ENCODE results near the gene IP6K3. TPM values are rescaled to one million over a fixed set of nuclear protein-coding genes. Genes with fewer than 3 reads are reported as not detected.

Gene IP6K3
- total and polyA plus RNA-seq, 2 donors (not counting 1 experiment from before 2014, with no cell fraction given), result not detected

DNA sequence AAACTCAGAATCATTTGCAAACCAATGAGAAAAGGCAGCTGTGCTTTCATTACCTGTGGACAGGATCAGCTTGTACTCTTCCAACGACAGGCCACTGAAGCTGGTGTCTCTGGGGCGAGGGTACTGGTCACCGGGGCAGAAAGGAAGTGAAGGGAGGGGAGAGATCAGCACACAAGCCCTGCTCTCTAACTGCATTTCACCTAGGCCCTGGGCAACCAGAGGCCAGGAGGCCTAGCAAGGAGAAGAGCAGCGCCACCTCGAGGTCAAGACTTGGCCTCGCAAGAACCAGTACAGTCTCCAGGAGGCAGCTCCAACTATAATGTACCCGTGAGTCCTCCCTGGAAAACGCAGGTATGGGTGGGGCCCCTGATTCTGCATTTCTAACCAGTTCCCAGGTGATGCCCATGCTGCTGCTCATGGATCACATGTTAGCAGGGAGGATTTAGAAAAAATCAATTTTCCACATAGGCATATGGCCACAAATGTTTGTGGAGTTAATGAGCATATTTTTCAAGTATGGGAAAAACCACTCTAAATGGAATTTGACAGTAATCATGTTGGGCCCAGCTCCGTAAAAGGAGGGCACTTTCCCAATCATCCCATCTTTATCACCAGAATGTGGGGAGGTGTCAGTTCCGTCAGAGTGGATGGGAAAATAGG, 46.2 kb downstream of the IP6K3 start:
- H3K9me3 Mint-ChIP-seq (ENCODE audit: insufficient read depth), result no peaks in the 10 kb centered on the region
- peaks cover 16% of the 10 kb centered on the region for H3K79me2 ChIP-seq (ENCODE audit: control insufficient read depth, insufficient read depth, low read length)
- H3K27me3 ChIP-seq (replicated peaks in 1 of 4; ENCODE audit: control extremely low read depth in 1 of 4, control insufficient read depth in 3 of 4, insufficient read depth in 4 of 4, low read length in 3 of 4), result no peaks in the 10 kb centered on the region
- ChIA-PET CTCF (interaction anchor here (0.6 to 6.7 kb wide), 30 partner anchors 7 to 132 kb away, joined by 3 to 213 read pairs (median 4); partner anchors contain the start of genes BAK1, IP6K3, ITPR3 and UQCC2), POLR2A (interaction anchor here (0.6 to 1.3 kb wide), 5 partner anchors 18 to 121 kb away, joined by 3 to 5 read pairs (median 4); partner anchors contain the start of gene BAK1)
- H3K27ac ChIP-seq (ENCODE audit: low read length in 2 of 2), result peak overlapping the region in 1 of 2 donors; percentile 17
- no peaks in the 10 kb centered on the region for H3K27me3 Mint-ChIP-seq
- no peaks in the 10 kb centered on the region for H4K20me1 ChIP-seq (ENCODE audit: control insufficient read depth, insufficient read depth, low read length, poor library complexity, severe bottlenecking)
- H3K4me3 ChIP-seq (ENCODE audit: control extremely low read depth in 1 of 5, extremely low read depth in 1 of 5, insufficient read depth in 1 of 5, low read depth in 2 of 5, low read length in 4 of 5), result no peak overlapping the region
- intact Hi-C loops (cut with micrococcal nuclease), result loop anchor here (1.0 to 5.0 kb wide), 3 partner anchors 68 to 115 kb away; no protein-coding TSS in a partner anchor
- TF ChIP-seq EZH2 (IDR thresholded peaks at IDR 0.05; ENCODE audit: borderline replicate concordance, insufficient read depth, low read depth, low read length, poor library complexity, severe bottlenecking), result no peak
- TF ChIP-seq, protein P1, sequence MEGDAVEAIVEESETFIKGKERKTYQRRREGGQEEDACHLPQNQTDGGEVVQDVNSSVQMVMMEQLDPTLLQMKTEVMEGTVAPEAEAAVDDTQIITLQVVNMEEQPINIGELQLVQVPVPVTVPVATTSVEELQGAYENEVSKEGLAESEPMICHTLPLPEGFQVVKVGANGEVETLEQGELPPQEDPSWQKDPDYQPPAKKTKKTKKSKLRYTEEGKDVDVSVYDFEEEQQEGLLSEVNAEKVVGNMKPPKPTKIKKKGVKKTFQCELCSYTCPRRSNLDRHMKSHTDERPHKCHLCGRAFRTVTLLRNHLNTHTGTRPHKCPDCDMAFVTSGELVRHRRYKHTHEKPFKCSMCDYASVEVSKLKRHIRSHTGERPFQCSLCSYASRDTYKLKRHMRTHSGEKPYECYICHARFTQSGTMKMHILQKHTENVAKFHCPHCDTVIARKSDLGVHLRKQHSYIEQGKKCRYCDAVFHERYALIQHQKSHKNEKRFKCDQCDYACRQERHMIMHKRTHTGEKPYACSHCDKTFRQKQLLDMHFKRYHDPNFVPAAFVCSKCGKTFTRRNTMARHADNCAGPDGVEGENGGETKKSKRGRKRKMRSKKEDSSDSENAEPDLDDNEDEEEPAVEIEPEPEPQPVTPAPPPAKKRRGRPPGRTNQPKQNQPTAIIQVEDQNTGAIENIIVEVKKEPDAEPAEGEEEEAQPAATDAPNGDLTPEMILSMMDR (IDR thresholded peaks at IDR 0.05), result peak; percentile 81
- H3K4me1 Mint-ChIP-seq, result peaks cover 66% of the 10 kb centered on the region
- H2AFZ ChIP-seq (ENCODE audit: insufficient read depth, low read depth, low read length, poor library complexity, severe bottlenecking), result peak overlapping the region; percentile 11
- DNase-seq, result peak; percentile 86
- H3K9me3 ChIP-seq (ENCODE audit: control extremely low read depth in 1 of 3, control insufficient read depth in 2 of 3, insufficient read depth in 1 of 3, low read length in 2 of 3), result no peaks in the 10 kb centered on the region
- peaks cover 53 to 57% of the 10 kb centered on the region in 2 donors for H3K4me1 ChIP-seq (ENCODE audit: control insufficient read depth in 2 of 2, insufficient read depth in 2 of 2, low read length in 2 of 2)
- peaks cover 0 to under 1% of the 10 kb centered on the region in 2 experiments for H3K36me3 ChIP-seq (replicated peaks in 1 of 2; ENCODE audit: control extremely low read depth in 1 of 2, control insufficient read depth in 1 of 2, extremely low read depth in 1 of 2, insufficient read depth in 2 of 2, low read length in 1 of 2)
- peak overlapping the region; percentile 31 for H3K4me2 ChIP-seq (replicated peaks; ENCODE audit: low read depth, low read length, poor library complexity, severe bottlenecking)
- peak overlapping the region; percentile 82 for H3K27ac Mint-ChIP-seq
- 17% methylated on average over 6 of the region's 10 CpGs for WGBS (ENCODE audit: insufficient coverage)
- peak overlapping the region; percentile 21 for H3K4me3 Mint-ChIP-seq
- no peak overlapping the region for H3K9ac ChIP-seq (ENCODE audit: low read length)
- ATAC-seq (ENCODE audit: low read depth), result peak; percentile 64

DNA sequence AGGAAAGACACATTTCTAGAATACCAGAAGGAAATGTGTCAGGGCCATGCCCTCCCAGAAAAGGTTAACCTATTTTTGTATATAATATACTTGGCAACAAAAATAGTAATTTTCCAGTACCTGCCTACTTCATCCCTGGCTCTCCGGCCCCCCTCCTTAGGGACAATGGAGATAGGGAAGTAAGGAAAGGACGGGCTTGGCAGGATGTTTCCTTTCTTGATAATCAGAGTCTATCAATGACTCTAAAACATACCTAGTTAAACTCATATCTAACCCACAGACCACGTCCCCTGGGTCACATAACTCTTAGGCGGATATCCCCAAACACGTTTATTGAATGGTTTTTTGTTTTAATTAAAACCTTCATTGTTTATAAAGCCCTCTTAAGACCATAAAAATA, 47.0 kb downstream of the IP6K3 start:
- Mint-ChIP-seq H3K4me3 (peak overlapping the region; percentile 21), H3K27ac (peak overlapping the region; percentile 83), H3K27me3 (no peaks in the 10 kb centered on the region), H3K9me3 (ENCODE audit: insufficient read depth) (no peaks in the 10 kb centered on the region), H3K4me1 (peaks cover 72% of the 10 kb centered on the region)
- peaks cover 15% of the 10 kb centered on the region for H3K79me2 ChIP-seq (ENCODE audit: control insufficient read depth, insufficient read depth, low read length)
- TF ChIP-seq EZH2 (IDR thresholded peaks at IDR 0.05; ENCODE audit: borderline replicate concordance, insufficient read depth, low read depth, low read length, poor library complexity, severe bottlenecking), result no peak
- TF ChIP-seq, protein P1 (IDR thresholded peaks at IDR 0.05), result no peak
- H3K4me3 ChIP-seq (ENCODE audit: control extremely low read depth in 1 of 5, extremely low read depth in 1 of 5, insufficient read depth in 1 of 5, low read depth in 2 of 5, low read length in 4 of 5), result no peak overlapping the region
- no peak for ATAC-seq (ENCODE audit: low read depth)
- H3K4me1 ChIP-seq (ENCODE audit: control insufficient read depth in 2 of 2, insufficient read depth in 2 of 2, low read length in 2 of 2), result peaks cover 61 to 65% of the 10 kb centered on the region in 2 donors
- no peaks in the 10 kb centered on the region for H3K27me3 ChIP-seq (replicated peaks in 1 of 4; ENCODE audit: control extremely low read depth in 1 of 4, control insufficient read depth in 3 of 4, insufficient read depth in 4 of 4, low read length in 3 of 4)
- no peak for DNase-seq
- ChIA-PET CTCF (interaction anchor here (1.1 to 6.7 kb wide), 16 partner anchors 9 to 114 kb away, joined by 3 to 213 read pairs (median 7); partner anchors contain the start of genes BAK1 and UQCC2), POLR2A (interaction anchor here (0.8 to 1.3 kb wide), 2 partner anchors 107 to 120 kb away, joined by 3 to 4 read pairs; partner anchors contain the start of gene BAK1)
- H3K9ac ChIP-seq (ENCODE audit: low read length), result no peak overlapping the region
- H3K27ac ChIP-seq (ENCODE audit: low read length in 2 of 2), result peak overlapping the region in 1 of 2 donors; percentile 17
- WGBS (ENCODE audit: insufficient coverage), result 40% methylated on average over 3 of the region's 5 CpGs
- H3K4me2 ChIP-seq (replicated peaks; ENCODE audit: low read depth, low read length, poor library complexity, severe bottlenecking), result peak overlapping the region; percentile 31
- H4K20me1 ChIP-seq (ENCODE audit: control insufficient read depth, insufficient read depth, low read length, poor library complexity, severe bottlenecking), result no peaks in the 10 kb centered on the region
- intact Hi-C loops (cut with micrococcal nuclease), result loop anchor here (1.0 to 5.0 kb wide), 3 partner anchors 67 to 114 kb away; no protein-coding TSS in a partner anchor
- H3K9me3 ChIP-seq (ENCODE audit: control extremely low read depth in 1 of 3, control insufficient read depth in 2 of 3, insufficient read depth in 1 of 3, low read length in 2 of 3), result no peaks in the 10 kb centered on the region
- H2AFZ ChIP-seq (ENCODE audit: insufficient read depth, low read depth, low read length, poor library complexity, severe bottlenecking), result no peak overlapping the region
- H3K36me3 ChIP-seq (replicated peaks in 1 of 2; ENCODE audit: control extremely low read depth in 1 of 2, control insufficient read depth in 1 of 2, extremely low read depth in 1 of 2, insufficient read depth in 2 of 2, low read length in 1 of 2), result peaks cover 0 to 7% of the 10 kb centered on the region in 2 experiments
